Sigmoid colon (tissue), 7 donors: ENCODE data around the gene IFITM10. TPM values are rescaled to one million over a fixed set of nuclear protein-coding genes. Genes with fewer than 3 reads are reported as not detected.
A peak's percentile ranks its signal among the peaks of the same experiment; 100 is the strongest.

Experiments
- DNase-seq: peaks from one replicate; pipeline ENCODE4 v3.0.0-alpha.2; 2019
- H3K27ac ChIP-seq, 4 donors: fragments of 200-600 bp; sonication (generic); one replicate each; pipeline ENCODE4 v1.5.1; 2016 to 2019; ENCODE audit warnings: mild to moderate bottlenecking in 1 of 4
- H3K27me3 ChIP-seq, 3 donors: fragments of 200-600 bp; sonication (generic); one replicate each; pipeline ENCODE4 v1.5.1; 2019; ENCODE audit warnings: mild to moderate bottlenecking in 1 of 3
- H3K36me3 ChIP-seq, 4 donors: fragments of 200-600 bp; sonication (generic); one replicate each; pipeline ENCODE4 v1.5.1; 2016 to 2019
- H3K4me1 ChIP-seq, 4 donors: fragments of 200-600 bp; sonication (generic); one replicate each; pipeline ENCODE4 v1.5.1; 2017 to 2019
- H3K4me3 ChIP-seq, 4 donors: fragments of 200-600 bp; sonication (generic); one replicate each; pipeline ENCODE4 v1.5.1; 2017 to 2019; ENCODE audit warnings: mild to moderate bottlenecking in 2 of 4, moderate library complexity in 1 of 4
- H3K9me3 ChIP-seq, 4 donors: fragments of 200-600 bp in 3 of 4; sonication (generic) in 3 of 4; one replicate each; pipeline versions ENCODE4 v1.5.1 to v1.6.1; 2013 to 2019
- EP300 ChIP-seq, 4 donors: sonication (generic); formaldehyde crosslinking; IDR thresholded peaks; one replicate each; pipeline ENCODE4 v1.6.1; 2017; ENCODE audit warnings: antibody characterized with exemption in 4 of 4
- POLR2A ChIP-seq, 2 donors: fragments of 450-650 bp; IDR thresholded peaks; one replicate each; pipeline ENCODE4 v1.6.1; 2016; ENCODE audit warnings: antibody characterized with exemption in 2 of 2, mild to moderate bottlenecking in 2 of 2, moderate library complexity in 2 of 2
- POLR2AphosphoS5 ChIP-seq, 4 donors: sonication (generic); formaldehyde crosslinking; IDR thresholded peaks; one replicate each; pipeline ENCODE4 v1.6.1; 2017; ENCODE audit warnings: antibody characterized with exemption in 4 of 4
- WGBS, 2 donors: extraction: QIAGEN DNeasy Blood & Tissue Kit; methylation state at CpG; one replicate each; pipeline ENCODE4 v1.1.7; 2013; 5-methylcytosine and 5-hydroxymethylcytosine counted together
- intact Hi-C: fragments of 100-400 bp; cut with DNase I; formaldehyde crosslinking; loops from one replicate; pipeline ENCODE4 v1.15.1; 2023
- polyA plus RNA-seq, 3 donors: library from polyadenylated mRNA; stranded (reverse); fragments of 200-250 nt; gene quantifications; one replicate each; pipeline ENCODE4 v1.2.3, GENCODE V29; 2013
- total RNA-seq, 4 donors: library from RNA; depleted of rRNA; stranded (reverse); fragments of >200 nt; gene quantifications; one replicate each; pipeline ENCODE4 v1.1.0, GENCODE V29; 2016
- TF ChIP-seq, protein P1 (sequence below), 4 experiments: fragments of 450-650 bp in 3 of 4; fragments of 200-600 bp in 1 of 4; IDR thresholded peaks; one replicate each; pipeline ENCODE4 v1.5.1; 2016 to 2019; ENCODE audit warnings: antibody characterized with exemption in 4 of 4, mild to moderate bottlenecking in 3 of 4, moderate library complexity in 2 of 4
- donor health status: healthy with polysubstance abuse.
- donor health status: Bipolar disorder and iron deficiency.
- donor health status: healthy.

The IFITM10 gene
- total RNA-seq (1 to 10 TPM in 1 of 4 donors, under 1 TPM in 3; 0.36 to 1.4 (median 0.61) TPM), polyA plus RNA-seq (under 1 TPM in 1 of 3 donors, not detected in 2; 0.60 TPM)

DNA sequence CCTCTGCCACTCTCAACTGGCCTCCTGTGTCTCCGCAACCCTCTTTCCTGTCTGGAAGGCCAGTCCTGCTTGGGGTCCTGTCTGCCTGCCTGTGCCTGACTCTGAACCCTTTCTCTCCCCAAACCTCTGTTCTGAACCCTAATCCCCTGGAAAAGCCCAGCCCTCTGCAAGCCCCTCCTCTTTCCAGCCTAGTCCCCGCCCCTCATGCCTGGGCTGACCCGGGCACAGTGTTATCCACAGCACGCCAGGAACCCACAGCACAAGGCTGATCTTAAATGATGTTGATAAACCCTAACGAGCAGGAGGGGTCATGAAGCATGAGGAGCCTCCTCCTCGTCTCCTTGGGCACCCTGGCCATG lies at the start of gene IFITM10:
Gene IFITM10, minus strand, starts transcription at position 115 of the 359 bp plus-strand sequence. CDS start 153 bp downstream, outside the sequence.
- Histone ChIP-seq H3K27me3 (peaks cover 20 to 33% (median 23%) of the 10 kb centered on the region in 3 donors), H3K4me3 (peak within 1 kb of the TSS in 1 of 4 donors; percentile 24), H3K36me3 (peaks cover 0 to 33% (median 23%) of the 10 kb centered on the region in 4 donors), H3K27ac (no peak within 1 kb of the TSS), H3K9me3 (no peaks in the 10 kb centered on the region), H3K4me1 (peaks cover 0 to 25% (median 15%) of the 10 kb centered on the region in 4 donors)
- TF ChIP-seq POLR2AphosphoS5 (IDR thresholded peaks at IDR 0.05): peak in 1 of 4 donors; percentile 17
- TF ChIP-seq, protein P1, sequence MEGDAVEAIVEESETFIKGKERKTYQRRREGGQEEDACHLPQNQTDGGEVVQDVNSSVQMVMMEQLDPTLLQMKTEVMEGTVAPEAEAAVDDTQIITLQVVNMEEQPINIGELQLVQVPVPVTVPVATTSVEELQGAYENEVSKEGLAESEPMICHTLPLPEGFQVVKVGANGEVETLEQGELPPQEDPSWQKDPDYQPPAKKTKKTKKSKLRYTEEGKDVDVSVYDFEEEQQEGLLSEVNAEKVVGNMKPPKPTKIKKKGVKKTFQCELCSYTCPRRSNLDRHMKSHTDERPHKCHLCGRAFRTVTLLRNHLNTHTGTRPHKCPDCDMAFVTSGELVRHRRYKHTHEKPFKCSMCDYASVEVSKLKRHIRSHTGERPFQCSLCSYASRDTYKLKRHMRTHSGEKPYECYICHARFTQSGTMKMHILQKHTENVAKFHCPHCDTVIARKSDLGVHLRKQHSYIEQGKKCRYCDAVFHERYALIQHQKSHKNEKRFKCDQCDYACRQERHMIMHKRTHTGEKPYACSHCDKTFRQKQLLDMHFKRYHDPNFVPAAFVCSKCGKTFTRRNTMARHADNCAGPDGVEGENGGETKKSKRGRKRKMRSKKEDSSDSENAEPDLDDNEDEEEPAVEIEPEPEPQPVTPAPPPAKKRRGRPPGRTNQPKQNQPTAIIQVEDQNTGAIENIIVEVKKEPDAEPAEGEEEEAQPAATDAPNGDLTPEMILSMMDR (IDR thresholded peaks at IDR 0.05): no peak
- DNase-seq: no peak
- WGBS, 2 donors: 20 to 51% methylated on average over 6 of the region's 6 CpGs
- intact Hi-C loops: loop anchor here (10.0 kb wide), 1 partner anchor 654 kb away; the partner anchor contains the start of gene TSSC4

- TF ChIP-seq POLR2A (IDR thresholded peaks at IDR 0.05): no peak
- no peak for TF ChIP-seq EP300 (IDR thresholded peaks at IDR 0.05)
- no peak for TF ChIP-seq POLR2AphosphoS5 (IDR thresholded peaks at IDR 0.05)
- TF ChIP-seq, protein P1 (IDR thresholded peaks at IDR 0.05): no peak
- no peak for DNase-seq
These were observed 47.2 kb upstream of the IFITM10 start for GRCh38 chr11:1797391-1798125.

GRCh38 chr11:1796413-1797011 lies 46.1 kb upstream of the IFITM10 start:
- H3K27ac ChIP-seq: no peak overlapping the region
- no peak overlapping the region for H3K4me3 ChIP-seq
- DNase-seq: no peak
- 84 to 85% methylated on average over 12 of the region's 12 CpGs for WGBS, 2 donors
- H3K9me3 ChIP-seq: no peaks in the 10 kb centered on the region
- H3K27me3 ChIP-seq: peaks cover 0 to 24% (median 8%) of the 10 kb centered on the region in 3 donors
- intact Hi-C loops: no loop called here
- H3K4me1 ChIP-seq: no peaks in the 10 kb centered on the region
- H3K36me3 ChIP-seq: no peaks in the 10 kb centered on the region
- no peak for TF ChIP-seq EP300 (IDR thresholded peaks at IDR 0.05)
- no peak for TF ChIP-seq POLR2AphosphoS5 (IDR thresholded peaks at IDR 0.05)

More at GRCh38 chr11:1797391-1798125, 47.2 kb upstream of the IFITM10 start:
- Histone ChIP-seq H3K27ac (no peak overlapping the region), H3K4me1 (no peaks in the 10 kb centered on the region), H3K9me3 (no peaks in the 10 kb centered on the region), H3K36me3 (no peaks in the 10 kb centered on the region), H3K27me3 (peaks cover 0 to 24% (median 8%) of the 10 kb centered on the region in 3 donors), H3K4me3 (no peak overlapping the region)
- intact Hi-C loops: no loop called here
- WGBS, 2 donors: 84 to 91% methylated on average over 14 of the region's 14 CpGs

GRCh38 chr11:1793081-1793480 lies 42.7 kb upstream of the IFITM10 start:
- no peak for DNase-seq
- WGBS, 2 donors: 57 to 73% methylated on average over 3 of the region's 3 CpGs
- no peaks in the 10 kb centered on the region for H3K9me3 ChIP-seq
- no peaks in the 10 kb centered on the region for H3K4me1 ChIP-seq
- no peak overlapping the region for H3K4me3 ChIP-seq
- H3K27ac ChIP-seq: no peak overlapping the region
- TF ChIP-seq EP300 (IDR thresholded peaks at IDR 0.05): no peak
- TF ChIP-seq POLR2A (IDR thresholded peaks at IDR 0.05): no peak
- no peak for TF ChIP-seq POLR2AphosphoS5 (IDR thresholded peaks at IDR 0.05)
- TF ChIP-seq, protein P1 (IDR thresholded peaks at IDR 0.05): no peak
- no peaks in the 10 kb centered on the region for H3K36me3 ChIP-seq
- intact Hi-C loops: no loop called here
- H3K27me3 ChIP-seq: peaks cover 0 to 23% (median 8%) of the 10 kb centered on the region in 3 donors

GRCh38 chr11:1792461-1792860 lies 42.1 kb upstream of the IFITM10 start:
- no peaks in the 10 kb centered on the region for H3K4me1 ChIP-seq
- intact Hi-C loops: no loop called here
- WGBS, 2 donors: 71 to 89% methylated on average over 12 of the region's 12 CpGs
- H3K9me3 ChIP-seq: no peaks in the 10 kb centered on the region
- peaks cover 0 to 17% (median 8%) of the 10 kb centered on the region in 3 donors for H3K27me3 ChIP-seq
- DNase-seq: no peak
- no peak overlapping the region for H3K27ac ChIP-seq
- no peaks in the 10 kb centered on the region for H3K36me3 ChIP-seq
- H3K4me3 ChIP-seq: no peak overlapping the region
- TF ChIP-seq, protein P1 (IDR thresholded peaks at IDR 0.05): no peak
- TF ChIP-seq POLR2A (IDR thresholded peaks at IDR 0.05) (no peak), EP300 (IDR thresholded peaks at IDR 0.05) (no peak), POLR2AphosphoS5 (IDR thresholded peaks at IDR 0.05) (no peak)
